H9 (cell line): Measurements from ENCODE around the gene CPLX1. TPM values are rescaled to one million over a fixed set of nuclear protein-coding genes. Genes with fewer than 3 reads are reported as not detected.

Experiments
- DNase-seq: peaks from one replicate; pipeline ENCODE4 v3.0.0-alpha.2; 2017
- H2AFZ ChIP-seq: one replicate; pipeline ENCODE4 v1.6.1; 2013; ENCODE audit warnings: mild to moderate bottlenecking, low read length, control low read depth, moderate library complexity
- H2AK5ac ChIP-seq: 2 replicates; pipeline ENCODE4 v1.6.1; 2013; ENCODE audit warnings: low read length, control low read depth, mixed read lengths; ENCODE audit not compliant: insufficient read length
- H2BK120ac ChIP-seq: one replicate; pipeline ENCODE4 v1.6.1; 2013; ENCODE audit warnings: low read depth, mild to moderate bottlenecking, low read length, control low read depth, inconsistent platforms; ENCODE audit not compliant: poor library complexity, severe bottlenecking
- H2BK12ac ChIP-seq: 2 replicates; pipeline ENCODE4 v1.6.1; 2013; ENCODE audit warnings: low read length, control low read depth, mixed read lengths, low read depth; ENCODE audit not compliant: insufficient read length
- H2BK15ac ChIP-seq: 2 replicates; pipeline ENCODE4 v1.6.1; 2013; ENCODE audit warnings: low read depth, low read length, control low read depth
- H2BK20ac ChIP-seq: one replicate; pipeline ENCODE4 v1.6.1; 2013; ENCODE audit warnings: low read depth, mild to moderate bottlenecking, low read length, control low read depth, inconsistent platforms; ENCODE audit not compliant: poor library complexity, severe bottlenecking
- H2BK5ac ChIP-seq: 2 replicates; pipeline ENCODE4 v1.6.1; 2013; ENCODE audit warnings: low read length, control low read depth, mixed read lengths; ENCODE audit not compliant: insufficient read length
- H3K14ac ChIP-seq: 2 replicates; pipeline ENCODE4 v1.6.1; 2013; ENCODE audit warnings: low read length, control low read depth; ENCODE audit not compliant: insufficient read depth
- H3K18ac ChIP-seq: 2 replicates; pipeline ENCODE4 v1.6.1; 2013; ENCODE audit warnings: low read depth, mild to moderate bottlenecking, mixed read lengths, low read length, control low read depth; ENCODE audit not compliant: insufficient read length
- H3K23ac ChIP-seq: 2 replicates; pipeline ENCODE4 v1.6.1; 2013; ENCODE audit warnings: low read length, control low read depth, mixed read lengths, low read depth; ENCODE audit not compliant: insufficient read length
- H3K23me2 ChIP-seq: 2 replicates; pipeline ENCODE4 v1.6.1; 2013; ENCODE audit warnings: low read depth, mild to moderate bottlenecking, mixed read lengths, low read length, control low read depth; ENCODE audit not compliant: insufficient read length, poor library complexity, severe bottlenecking
- H3K27ac ChIP-seq: 2 replicates; pipeline ENCODE4 v1.5.1; 2013; ENCODE audit warnings: low read length, control low read depth, mixed read lengths, low read depth; ENCODE audit not compliant: insufficient read length
- H3K27me3 ChIP-seq: 2 replicates; pipeline ENCODE4 v1.6.1; 2013; ENCODE audit warnings: low read length, control low read depth, inconsistent platforms; ENCODE audit not compliant: insufficient read depth
- H3K4ac ChIP-seq: 2 replicates; pipeline ENCODE4 v1.6.1; 2013; ENCODE audit warnings: low read depth, mild to moderate bottlenecking, control low read depth, inconsistent platforms, low read length, moderate library complexity
- H3K4me1 ChIP-seq: 2 replicates; pipeline ENCODE4 v1.6.1; 2013; ENCODE audit warnings: low read length, control low read depth, inconsistent platforms; ENCODE audit not compliant: insufficient read depth
- H3K4me2 ChIP-seq: 2 replicates; pipeline ENCODE4 v1.6.1; 2013; ENCODE audit warnings: low read length, control low read depth, mixed read lengths; ENCODE audit not compliant: insufficient read length, insufficient read depth
- H3K56ac ChIP-seq: 2 replicates; pipeline ENCODE4 v1.6.1; 2013; ENCODE audit warnings: low read depth, mild to moderate bottlenecking, mixed read lengths, low read length, control low read depth; ENCODE audit not compliant: insufficient read length
- H3K79me1 ChIP-seq: 2 replicates; pipeline ENCODE4 v1.6.1; 2013; ENCODE audit warnings: low read depth, mild to moderate bottlenecking, moderate library complexity, low read length, control low read depth, inconsistent platforms; ENCODE audit not compliant: insufficient read depth, poor library complexity, severe bottlenecking
- H3K79me2 ChIP-seq: 2 replicates; pipeline ENCODE4 v1.6.1; 2013; ENCODE audit warnings: low read length, control low read depth, inconsistent platforms; ENCODE audit not compliant: insufficient read depth
- H3K9ac ChIP-seq: 2 replicates; pipeline ENCODE4 v1.6.1; 2013; ENCODE audit warnings: low read length, control low read depth, mixed read lengths; ENCODE audit not compliant: insufficient read length; ENCODE audit errors: extremely low read depth
- H3K9me3 ChIP-seq: one replicate; pipeline ENCODE4 v1.6.1; 2013; ENCODE audit warnings: low read depth, low read length, inconsistent platforms; ENCODE audit not compliant: control insufficient read depth
- H3T11ph ChIP-seq: one replicate; pipeline ENCODE4 v1.6.1; 2013; ENCODE audit warnings: mild to moderate bottlenecking, low read length, control low read depth, inconsistent platforms
- H4K20me1 ChIP-seq: one replicate; pipeline ENCODE4 v1.6.1; 2013; ENCODE audit not compliant: control insufficient read depth, insufficient read length, insufficient read depth
- H4K5ac ChIP-seq: 2 replicates; pipeline ENCODE4 v1.6.1; 2013; ENCODE audit warnings: low read depth, mild to moderate bottlenecking, mixed read lengths, low read length, control low read depth; ENCODE audit not compliant: insufficient read length
- H4K8ac ChIP-seq: replicated peaks from 2 replicates; pipeline ENCODE4 v1.6.1; 2013; ENCODE audit warnings: low read length, control low read depth, mixed read lengths, low read depth; ENCODE audit not compliant: insufficient read length
- H4K91ac ChIP-seq: 2 replicates; pipeline ENCODE4 v1.6.1; 2013; ENCODE audit warnings: low read depth, mild to moderate bottlenecking, moderate library complexity, mixed read lengths, low read length, control low read depth; ENCODE audit not compliant: insufficient read length
- H3K27ac Mint-ChIP-seq, 3 experiments: 2 replicates in 2 of 3; 3 replicates in 1 of 3; pipeline ENCODE4 v1.8.0; 2020 to 2021; ENCODE audit warnings: mixed read lengths in 3 of 3, mild to moderate bottlenecking in 1 of 3, moderate library complexity in 1 of 3
- H3K27me3 Mint-ChIP-seq: 2 replicates; pipeline ENCODE4 v1.8.0; 2021; ENCODE audit warnings: low read depth, mild to moderate bottlenecking, moderate library complexity, mixed read lengths
- H3K36me3 Mint-ChIP-seq, 3 experiments: 2 replicates in 2 of 3; 3 replicates in 1 of 3; pipeline ENCODE4 v1.8.0; 2020 to 2021; ENCODE audit warnings: low read depth in 3 of 3, mixed read lengths in 3 of 3; ENCODE audit not compliant: insufficient read depth in 1 of 3
- H3K4me1 Mint-ChIP-seq, 2 experiments: 2 replicates each; pipeline ENCODE4 v1.8.0; 2020; ENCODE audit warnings: mixed read lengths in 2 of 2
- H3K4me3 Mint-ChIP-seq, 2 experiments: 2 replicates in 1 of 2; 3 replicates in 1 of 2; pipeline ENCODE4 v1.8.0; 2020 to 2021; ENCODE audit warnings: mild to moderate bottlenecking in 2 of 2, mixed read lengths in 2 of 2, moderate library complexity in 1 of 2
- H3K9me3 Mint-ChIP-seq, 2 experiments: 2 replicates in 1 of 2; 3 replicates in 1 of 2; pipeline ENCODE4 v1.8.0; 2020; ENCODE audit warnings: mild to moderate bottlenecking in 2 of 2, mixed read lengths in 2 of 2, moderate library complexity in 1 of 2
- CTCF ChIP-seq: fragments of 200-600 bp; sonication (generic); conservative IDR thresholded peaks from 3 replicates; pipeline ENCODE4 v1.8.0; 2021; ENCODE audit warnings: antibody characterized with exemption, mild to moderate bottlenecking
- WGBS: extraction: QIAGEN DNeasy Blood & Tissue Kit; methylation state at CpG from one replicate; pipeline ENCODE4 v1.1.7; 2013; ENCODE audit warnings: missing lambda C conversion rate, low lambda C conversion rate, mixed read lengths; ENCODE audit not compliant: insufficient read length; ENCODE audit errors: extremely low coverage; 5-methylcytosine and 5-hydroxymethylcytosine counted together
- total RNA-seq: library from RNA; stranded (reverse); gene quantifications from 2 replicates; pipeline ENCODE4 v1.2.1, GENCODE V29; 2021

Gene CPLX1
- total RNA-seq, 1 experiment from 2014 or later, result 0.90 TPM

- no peak overlapping the region for H4K5ac ChIP-seq
- no peak overlapping the region for H4K91ac ChIP-seq
- no peak overlapping the region for H3K9ac ChIP-seq
- no peaks in the 10 kb centered on the region for H3K23me2 ChIP-seq
- H3K27ac ChIP-seq, result no peak overlapping the region
- H2BK120ac ChIP-seq, result no peak overlapping the region
- no peak overlapping the region for H3K27ac Mint-ChIP-seq
- H3K27me3 Mint-ChIP-seq, result peaks cover 92% of the 10 kb centered on the region
- no peak overlapping the region for H3K56ac ChIP-seq
- H2AFZ ChIP-seq, result no peak overlapping the region
- no peak overlapping the region for H2BK5ac ChIP-seq
- no peaks in the 10 kb centered on the region for H3K4me1 ChIP-seq
- no peak overlapping the region for H2BK12ac ChIP-seq
- H3K36me3 Mint-ChIP-seq, result no peaks in the 10 kb centered on the region
- DNase-seq, result no peak
- no peak overlapping the region for H3T11ph ChIP-seq
- no peaks in the 10 kb centered on the region for H3K79me1 ChIP-seq
- no peak overlapping the region for H3K23ac ChIP-seq
- peaks cover 2 to 3% of the 10 kb centered on the region in 2 experiments; a peak in 2 of 4 replicates for H3K4me1 Mint-ChIP-seq
- no peak overlapping the region for H2BK20ac ChIP-seq
- no peak overlapping the region; a peak in 1 of 5 replicates for H3K4me3 Mint-ChIP-seq
- H3K27me3 ChIP-seq, result peaks cover 36% of the 10 kb centered on the region; the same call in 1 of the 2 replicates
- H3K9me3 Mint-ChIP-seq, result no peaks in the 10 kb centered on the region
- no peaks in the 10 kb centered on the region for H4K20me1 ChIP-seq
- H3K14ac ChIP-seq, result no peak overlapping the region
- TF ChIP-seq CTCF, result no peak
- no peak overlapping the region for H3K4ac ChIP-seq
- H4K8ac ChIP-seq, result no peak overlapping the region
- H2BK15ac ChIP-seq, result no peak overlapping the region
- no peak overlapping the region for H2AK5ac ChIP-seq
- no peaks in the 10 kb centered on the region for H3K9me3 ChIP-seq
- no CpG with 5 or more reads among the region's 21 CpGs for WGBS
- H3K79me2 ChIP-seq, result no peaks in the 10 kb centered on the region
- H3K4me2 ChIP-seq, result no peak overlapping the region
- H3K18ac ChIP-seq, result no peak overlapping the region
These were observed 2.7 kb downstream of the CPLX1 start for GRCh38 chr4:823176-823760.
